Fibroblast of lung (primary cell): Measurements from ENCODE around the gene UBL3. TPM values are rescaled to one million over a fixed set of nuclear protein-coding genes. Genes with fewer than 3 reads are reported as not detected.

Experiments used
- DNase-seq, 2 donors: peaks; one replicate each; pipeline versions ENCODE4 v3.0.0 to v3.0.0-alpha.2; 2010; ENCODE audit warnings: low read depth in 2 of 2
- H2AFZ ChIP-seq: 2 replicates; pipeline ENCODE4 v1.5.1; 2012; ENCODE audit warnings: low read length, control low read depth, inconsistent platforms
- H3K27ac ChIP-seq: 2 replicates; pipeline ENCODE4 v1.5.1; 2011; ENCODE audit warnings: low read length, control low read depth; ENCODE audit not compliant: insufficient read depth
- H3K27me3 ChIP-seq: 2 replicates; pipeline ENCODE4 v1.5.1; 2011; ENCODE audit warnings: mild to moderate bottlenecking, low read length; ENCODE audit not compliant: control insufficient read depth, insufficient read depth
- H3K36me3 ChIP-seq: 2 replicates; pipeline ENCODE4 v1.5.1; 2011; ENCODE audit warnings: low read length; ENCODE audit not compliant: control insufficient read depth, insufficient read depth
- H3K4me1 ChIP-seq: 2 replicates; pipeline ENCODE4 v1.5.1; 2011; ENCODE audit warnings: low read length; ENCODE audit not compliant: control insufficient read depth, insufficient read depth; ENCODE audit errors: extremely low read depth
- H3K4me2 ChIP-seq: 2 replicates; pipeline ENCODE4 v1.5.1; 2011; ENCODE audit warnings: low read length, control low read depth; ENCODE audit not compliant: insufficient read depth; ENCODE audit errors: extremely low read depth
- H3K4me3 ChIP-seq, 4 experiments: fragments of 200-600 bp in 1 of 4; sonication (generic) in 1 of 4; replicated peaks in 1 of 4; 2 replicates each; pipeline ENCODE4 v1.5.1; 2011 to 2016; ENCODE audit warnings: low read length in 4 of 4, low read depth in 3 of 4, mild to moderate bottlenecking in 3 of 4, control low read depth in 2 of 4, inconsistent platforms in 1 of 4, mixed read lengths in 1 of 4; ENCODE audit not compliant: insufficient read depth in 1 of 4; ENCODE audit errors: control extremely low read depth in 1 of 4
- H3K79me2 ChIP-seq: 2 replicates; pipeline ENCODE4 v1.5.1; 2012; ENCODE audit warnings: mild to moderate bottlenecking, low read length, inconsistent platforms; ENCODE audit not compliant: control insufficient read depth, insufficient read depth
- H3K9ac ChIP-seq: 2 replicates; pipeline ENCODE4 v1.5.1; 2011; ENCODE audit warnings: mild to moderate bottlenecking, low read length, control low read depth; ENCODE audit not compliant: insufficient read depth
- H3K9me3 ChIP-seq: 2 replicates; pipeline ENCODE4 v1.5.1; 2012; ENCODE audit warnings: low read depth, low read length; ENCODE audit not compliant: control insufficient read depth, insufficient read depth
- H4K20me1 ChIP-seq: 2 replicates; pipeline ENCODE4 v1.5.1; 2011; ENCODE audit warnings: low read length; ENCODE audit not compliant: control insufficient read depth, insufficient read depth; ENCODE audit errors: extremely low read depth
- EZH2 ChIP-seq: IDR thresholded peaks from 2 replicates; pipeline ENCODE4 v1.5.1; 2012; ENCODE audit warnings: low read length, control low read depth, mild to moderate bottlenecking; ENCODE audit errors: missing control alignments
- polyA plus RNA-seq, 2 donors: library from polyadenylated mRNA; depleted of rRNA in 1 of 2; stranded (reverse) in 1 of 2; unstranded in 1 of 2; fragments of >200 nt; gene quantifications; 2 replicates each; pipeline ENCODE4 v1.2.1, GENCODE V29; 2011 to 2012; ENCODE audit warnings: missing spikeins in 1 of 2
- total RNA-seq: library from RNA; depleted of rRNA; stranded (reverse); fragments of >200 nt; gene quantifications from 2 replicates; pipeline ENCODE4 v1.2.1, GENCODE V29; 2014
- TF ChIP-seq, protein P1 (sequence below), 2 donors: IDR thresholded peaks in 1 of 2; conservative IDR thresholded peaks in 1 of 2; 1 replicate in 1 of 2; 2 replicates in 1 of 2; pipeline ENCODE4 v1.5.1; 2011 to 2012; ENCODE audit warnings: low read length in 2 of 2, control low read depth in 1 of 2, inconsistent platforms in 1 of 2, low read depth in 1 of 2, mild to moderate bottlenecking in 1 of 2

Gene UBL3
- total and polyA plus RNA-seq, 2 donors (not counting 1 experiment from before 2014, with no cell fraction given): 10.7 to 18.3 TPM

DNA sequence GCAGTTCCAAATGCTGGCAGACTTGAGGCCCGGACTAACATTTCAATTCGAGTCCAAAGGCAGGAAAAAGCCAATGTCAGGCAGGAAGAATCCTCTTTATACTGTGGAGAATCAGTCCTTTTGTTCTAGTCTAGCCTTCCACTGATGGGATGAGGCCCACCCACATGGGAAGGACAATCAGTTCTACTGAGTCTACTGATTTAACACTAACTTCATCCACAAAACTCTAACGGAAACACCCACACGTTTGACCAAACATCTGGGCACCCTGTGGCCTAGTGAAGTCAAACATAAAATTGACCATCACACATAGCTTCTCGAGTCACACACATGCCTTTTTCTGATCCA, 100.3 kb downstream of the UBL3 start:
- Histone ChIP-seq H3K27ac (no peak overlapping the region), H3K79me2 (no peaks in the 10 kb centered on the region), H3K9me3 (no peaks in the 10 kb centered on the region), H3K36me3 (no peaks in the 10 kb centered on the region), H3K4me1 (no peaks in the 10 kb centered on the region), H3K4me3 (no peak overlapping the region), H2AFZ (no peak overlapping the region), H3K4me2 (no peak overlapping the region), H3K9ac (no peak overlapping the region), H3K27me3 (peaks cover 4% of the 10 kb centered on the region), H4K20me1 (no peaks in the 10 kb centered on the region)
- TF ChIP-seq EZH2: no peak
- TF ChIP-seq, protein P1, sequence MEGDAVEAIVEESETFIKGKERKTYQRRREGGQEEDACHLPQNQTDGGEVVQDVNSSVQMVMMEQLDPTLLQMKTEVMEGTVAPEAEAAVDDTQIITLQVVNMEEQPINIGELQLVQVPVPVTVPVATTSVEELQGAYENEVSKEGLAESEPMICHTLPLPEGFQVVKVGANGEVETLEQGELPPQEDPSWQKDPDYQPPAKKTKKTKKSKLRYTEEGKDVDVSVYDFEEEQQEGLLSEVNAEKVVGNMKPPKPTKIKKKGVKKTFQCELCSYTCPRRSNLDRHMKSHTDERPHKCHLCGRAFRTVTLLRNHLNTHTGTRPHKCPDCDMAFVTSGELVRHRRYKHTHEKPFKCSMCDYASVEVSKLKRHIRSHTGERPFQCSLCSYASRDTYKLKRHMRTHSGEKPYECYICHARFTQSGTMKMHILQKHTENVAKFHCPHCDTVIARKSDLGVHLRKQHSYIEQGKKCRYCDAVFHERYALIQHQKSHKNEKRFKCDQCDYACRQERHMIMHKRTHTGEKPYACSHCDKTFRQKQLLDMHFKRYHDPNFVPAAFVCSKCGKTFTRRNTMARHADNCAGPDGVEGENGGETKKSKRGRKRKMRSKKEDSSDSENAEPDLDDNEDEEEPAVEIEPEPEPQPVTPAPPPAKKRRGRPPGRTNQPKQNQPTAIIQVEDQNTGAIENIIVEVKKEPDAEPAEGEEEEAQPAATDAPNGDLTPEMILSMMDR (conservative IDR thresholded peaks at IDR 0.05 in 1 of 2, IDR thresholded peaks at IDR 0.05 in 1 of 2; ENCODE audit: low read depth in 1 of 2, low read length in 2 of 2): no peak
- DNase-seq: no peak

DNA sequence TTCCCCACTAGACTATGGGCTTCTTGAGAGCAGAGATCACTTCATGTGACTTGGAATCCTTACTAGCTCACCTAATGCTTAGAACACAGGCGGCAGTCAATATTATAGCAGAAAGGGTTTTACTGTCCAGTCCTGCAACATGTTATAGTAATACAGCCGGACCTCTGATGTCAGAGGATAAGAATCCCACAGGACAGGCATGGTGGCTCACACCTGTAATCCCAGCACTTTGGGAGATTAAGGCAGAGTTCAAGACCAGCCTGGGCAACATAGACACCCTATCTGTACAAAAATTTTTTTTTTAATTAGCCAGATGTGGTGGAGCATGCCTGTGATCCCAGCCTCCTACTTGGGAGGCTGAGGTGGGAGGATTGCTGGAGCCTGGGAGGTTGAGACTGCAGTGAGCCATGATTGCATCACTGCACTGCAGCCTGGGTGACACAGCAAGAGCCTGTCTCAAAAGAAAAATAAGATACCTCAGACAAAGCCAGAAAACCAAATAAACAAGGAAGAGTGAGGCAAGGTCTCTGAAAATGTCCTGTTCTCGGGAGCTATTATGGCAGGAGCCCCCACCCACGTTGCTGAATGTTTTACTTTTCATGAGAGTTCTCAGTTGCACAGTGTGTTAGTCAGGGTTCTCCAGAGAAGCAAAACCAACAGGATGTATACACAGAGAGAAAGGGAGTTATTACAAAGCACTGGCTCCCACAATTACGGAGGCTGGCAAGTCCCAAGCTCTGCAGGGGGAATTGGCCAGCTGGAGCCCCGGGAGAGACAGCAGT, 100.8 kb downstream of the UBL3 start:
- TF ChIP-seq, protein P1 (conservative IDR thresholded peaks at IDR 0.05 in 1 of 2, IDR thresholded peaks at IDR 0.05 in 1 of 2; ENCODE audit: low read depth in 1 of 2, low read length in 2 of 2): no peak
- TF ChIP-seq EZH2: no peak
- Histone ChIP-seq H4K20me1 (no peaks in the 10 kb centered on the region), H3K4me1 (no peaks in the 10 kb centered on the region), H3K27ac (no peak overlapping the region), H3K36me3 (no peaks in the 10 kb centered on the region), H3K4me2 (no peak overlapping the region), H3K9ac (no peak overlapping the region), H3K79me2 (no peaks in the 10 kb centered on the region), H2AFZ (no peak overlapping the region), H3K9me3 (no peaks in the 10 kb centered on the region), H3K4me3 (no peak overlapping the region), H3K27me3 (peaks cover 4% of the 10 kb centered on the region)
- DNase-seq: peak; percentile 27 to 62

DNA sequence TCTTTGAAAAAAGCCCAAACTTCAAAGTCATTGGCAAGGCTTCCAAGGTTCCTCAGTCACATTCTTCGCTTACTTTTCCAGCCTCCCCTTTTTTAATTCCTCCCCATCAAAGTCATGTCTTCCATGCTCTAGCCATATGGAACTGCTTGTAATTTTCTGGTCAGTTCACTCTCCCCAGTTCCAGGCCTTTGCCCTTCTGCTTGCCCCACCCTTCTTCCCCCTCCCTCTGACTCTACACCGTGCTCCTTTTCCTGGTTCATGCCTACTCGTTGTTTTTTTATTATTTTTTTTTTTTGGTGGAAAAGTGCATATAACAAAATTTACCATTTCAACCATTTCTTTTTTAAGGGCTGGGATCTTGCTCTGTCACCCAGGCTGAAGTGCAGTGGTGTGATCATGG, 102.3 kb downstream of the UBL3 start:
- Histone ChIP-seq H3K9ac (no peak overlapping the region), H3K4me3 (no peak overlapping the region), H3K9me3 (no peaks in the 10 kb centered on the region), H4K20me1 (no peaks in the 10 kb centered on the region), H3K27me3 (peaks cover 4% of the 10 kb centered on the region), H3K4me2 (no peak overlapping the region), H3K79me2 (no peaks in the 10 kb centered on the region), H3K36me3 (no peaks in the 10 kb centered on the region), H3K27ac (no peak overlapping the region), H3K4me1 (no peaks in the 10 kb centered on the region), H2AFZ (no peak overlapping the region)
- TF ChIP-seq, protein P1 (conservative IDR thresholded peaks at IDR 0.05 in 1 of 2, IDR thresholded peaks at IDR 0.05 in 1 of 2; ENCODE audit: low read depth in 1 of 2, low read length in 2 of 2): no peak
- TF ChIP-seq EZH2: no peak
- no peak for DNase-seq
